ENCODE results near the gene KCNH8. TPM values are rescaled to one million over a fixed set of nuclear protein-coding genes. Genes with fewer than 3 reads are reported as not detected.

Gene KCNH8
- polyA plus RNA-seq, 3 donors: 0.03 TPM; not detected in 2

- Histone ChIP-seq H3K79me2 (ENCODE audit: insufficient read depth, low read length) (no peaks in the 10 kb centered on the region), H4K20me1 (ENCODE audit: insufficient read depth, low read length) (no peaks in the 10 kb centered on the region), H3K36me3 (replicated peaks in 1 of 2; ENCODE audit: control insufficient read depth in 1 of 2, insufficient read depth in 2 of 2, low read length in 2 of 2) (no peaks in the 10 kb centered on the region), H3K27me3 (ENCODE audit: control insufficient read depth in 2 of 2, insufficient read depth in 2 of 2, low read length in 2 of 2) (no peaks in the 10 kb centered on the region), H3K4me3 (replicated peaks in 1 of 3; ENCODE audit: low read depth in 2 of 3, low read length in 3 of 3) (no peak overlapping the region), H3K27ac (ENCODE audit: low read depth in 1 of 2, low read length in 2 of 2) (no peak overlapping the region), H2AFZ (ENCODE audit: insufficient read depth, low read depth, low read length, poor library complexity, severe bottlenecking) (no peak overlapping the region), H3K9me3 (replicated peaks in 1 of 2; ENCODE audit: control insufficient read depth in 1 of 2, insufficient read depth in 1 of 2, low read length in 2 of 2) (no peaks in the 10 kb centered on the region), H3K4me1 (ENCODE audit: control insufficient read depth in 1 of 2, insufficient read depth in 2 of 2, low read length in 2 of 2) (no peaks in the 10 kb centered on the region), H3K9ac (ENCODE audit: insufficient read depth, low read length, poor library complexity, severe bottlenecking) (no peak overlapping the region), H3K4me2 (replicated peaks; ENCODE audit: extremely low read depth, low read length, poor library complexity, severe bottlenecking) (no peak overlapping the region)
- Mint-ChIP-seq H3K4me3 (no peak overlapping the region), H3K27ac (no peak overlapping the region), H3K27me3 (ENCODE audit: low read depth in 3 of 3) (no peaks in the 10 kb centered on the region), H3K36me3 (no peaks in the 10 kb centered on the region), H3K9me3 (peaks cover 0 to 2% (median 0%) of the 10 kb centered on the region in 7 donors), H3K4me1 (no peaks in the 10 kb centered on the region)
- no peak for DNase-seq
- TF ChIP-seq CTCF (IDR thresholded peaks at IDR 0.05): no peak
- no CpG with 5 or more reads among the region's 1 CpG for WGBS (ENCODE audit: insufficient coverage)
- intact Hi-C loops (cut with micrococcal nuclease): no loop called here
These were observed 298.4 kb downstream of the KCNH8 start for GRCh38 chr3:19446687-19447086.

- DNase-seq: no peak
- no peaks in the 10 kb centered on the region for H3K36me3 ChIP-seq (replicated peaks in 1 of 2; ENCODE audit: control insufficient read depth in 1 of 2, insufficient read depth in 2 of 2, low read length in 2 of 2)
- no peak for TF ChIP-seq CTCF (IDR thresholded peaks at IDR 0.05)
- H3K4me1 Mint-ChIP-seq: no peaks in the 10 kb centered on the region
- peaks cover 0 to 4% (median 0%) of the 10 kb centered on the region in 7 donors for H3K9me3 Mint-ChIP-seq
- intact Hi-C loops (cut with micrococcal nuclease): no loop called here
- no peak overlapping the region for H3K27ac Mint-ChIP-seq
- H3K27me3 Mint-ChIP-seq (ENCODE audit: low read depth in 3 of 3): no peaks in the 10 kb centered on the region
- H3K4me3 Mint-ChIP-seq: no peak overlapping the region
- no peaks in the 10 kb centered on the region for H3K36me3 Mint-ChIP-seq
- no peaks in the 10 kb centered on the region for H3K27me3 ChIP-seq (ENCODE audit: control insufficient read depth in 2 of 2, insufficient read depth in 2 of 2, low read length in 2 of 2)
- WGBS (ENCODE audit: insufficient coverage): no CpG with 5 or more reads among the region's 4 CpGs
- no peak overlapping the region for H2AFZ ChIP-seq (ENCODE audit: insufficient read depth, low read depth, low read length, poor library complexity, severe bottlenecking)
- H4K20me1 ChIP-seq (ENCODE audit: insufficient read depth, low read length): no peaks in the 10 kb centered on the region
- no peak overlapping the region for H3K4me3 ChIP-seq (replicated peaks in 1 of 3; ENCODE audit: low read depth in 2 of 3, low read length in 3 of 3)
- no peak overlapping the region for H3K9ac ChIP-seq (ENCODE audit: insufficient read depth, low read length, poor library complexity, severe bottlenecking)
- H3K27ac ChIP-seq (ENCODE audit: low read depth in 1 of 2, low read length in 2 of 2): no peak overlapping the region
- H3K4me2 ChIP-seq (replicated peaks; ENCODE audit: extremely low read depth, low read length, poor library complexity, severe bottlenecking): no peak overlapping the region
- no peaks in the 10 kb centered on the region for H3K79me2 ChIP-seq (ENCODE audit: insufficient read depth, low read length)
- no peaks in the 10 kb centered on the region for H3K9me3 ChIP-seq (replicated peaks in 1 of 2; ENCODE audit: control insufficient read depth in 1 of 2, insufficient read depth in 1 of 2, low read length in 2 of 2)
- no peaks in the 10 kb centered on the region for H3K4me1 ChIP-seq (ENCODE audit: control insufficient read depth in 1 of 2, insufficient read depth in 2 of 2, low read length in 2 of 2)
These were observed 307.2 kb downstream of the KCNH8 start for GRCh38 chr3:19455546-19455945.
